Lower leg skin (tissue), 4 donors: ENCODE results near the gene USP17L11. TPM values are rescaled to one million over a fixed set of nuclear protein-coding genes. Genes with fewer than 3 reads are reported as not detected.
"Not testable (repeated sequence)": the region's sequence is repeated elsewhere in the genome, so short reads cannot be mapped to it uniquely, and the experiment has no call there.

Experiments used
- DNase-seq, 2 donors: peaks; one replicate each; pipeline ENCODE4 v3.0.0-alpha.2; 2019; ENCODE audit warnings: low spot score in 2 of 2
- H3K4me3 ChIP-seq: fragments of 200-600 bp; sonication (generic); 2 replicates; pipeline ENCODE4 v1.5.1; 2017; ENCODE audit warnings: mild to moderate bottlenecking, low read depth; ENCODE audit not compliant: poor library complexity, severe bottlenecking
- WGBS, 2 donors: methylation state at CpG; one replicate each; pipeline ENCODE4 v1.1.5; 2018; 5-methylcytosine and 5-hydroxymethylcytosine counted together
- intact Hi-C: fragments of 100-400 bp; cut with DNase I; formaldehyde crosslinking; loops from one replicate; pipeline ENCODE4 v1.15.0; 2023; ENCODE audit warnings: low total_unique reads
- total RNA-seq, 4 donors: library from RNA; depleted of rRNA; stranded (reverse); fragments of >200 nt; gene quantifications; one replicate each; pipeline ENCODE4 v1.1.0, GENCODE V29; 2016

The USP17L11 gene, protein sequence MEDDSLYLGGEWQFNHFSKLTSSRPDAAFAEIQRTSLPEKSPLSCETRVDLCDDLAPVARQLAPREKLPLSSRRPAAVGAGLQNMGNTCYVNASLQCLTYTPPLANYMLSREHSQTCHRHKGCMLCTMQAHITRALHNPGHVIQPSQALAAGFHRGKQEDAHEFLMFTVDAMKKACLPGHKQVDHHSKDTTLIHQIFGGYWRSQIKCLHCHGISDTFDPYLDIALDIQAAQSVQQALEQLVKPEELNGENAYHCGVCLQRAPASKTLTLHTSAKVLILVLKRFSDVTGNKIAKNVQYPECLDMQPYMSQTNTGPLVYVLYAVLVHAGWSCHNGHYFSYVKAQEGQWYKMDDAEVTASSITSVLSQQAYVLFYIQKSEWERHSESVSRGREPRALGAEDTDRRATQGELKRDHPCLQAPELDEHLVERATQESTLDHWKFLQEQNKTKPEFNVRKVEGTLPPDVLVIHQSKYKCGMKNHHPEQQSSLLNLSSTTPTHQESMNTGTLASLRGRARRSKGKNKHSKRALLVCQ
- total RNA-seq = not detected

GRCh38 chr4:9215105-9215504 is at the start of gene USP17L11:
TSS of gene USP17L11 (plus strand) at chr4:9215405. CDS start at chr4:9215405, 0 bp downstream.
- no CpG with 5 or more reads among the region's 14 CpGs for WGBS, 2 donors
- intact Hi-C loops = not testable (repeated sequence)

GRCh38 chr4:9165990-9166389 is 49.2 kb upstream of the USP17L11 start:
- intact Hi-C loops, H3K4me3 ChIP-seq, DNase-seq: not testable (repeated sequence)
- WGBS, 2 donors = no CpG with 5 or more reads among the region's 8 CpGs

More at GRCh38 chr4:9215105-9215504, at the start of gene USP17L11:
- H3K4me3 ChIP-seq, DNase-seq: not testable (repeated sequence)

DNA sequence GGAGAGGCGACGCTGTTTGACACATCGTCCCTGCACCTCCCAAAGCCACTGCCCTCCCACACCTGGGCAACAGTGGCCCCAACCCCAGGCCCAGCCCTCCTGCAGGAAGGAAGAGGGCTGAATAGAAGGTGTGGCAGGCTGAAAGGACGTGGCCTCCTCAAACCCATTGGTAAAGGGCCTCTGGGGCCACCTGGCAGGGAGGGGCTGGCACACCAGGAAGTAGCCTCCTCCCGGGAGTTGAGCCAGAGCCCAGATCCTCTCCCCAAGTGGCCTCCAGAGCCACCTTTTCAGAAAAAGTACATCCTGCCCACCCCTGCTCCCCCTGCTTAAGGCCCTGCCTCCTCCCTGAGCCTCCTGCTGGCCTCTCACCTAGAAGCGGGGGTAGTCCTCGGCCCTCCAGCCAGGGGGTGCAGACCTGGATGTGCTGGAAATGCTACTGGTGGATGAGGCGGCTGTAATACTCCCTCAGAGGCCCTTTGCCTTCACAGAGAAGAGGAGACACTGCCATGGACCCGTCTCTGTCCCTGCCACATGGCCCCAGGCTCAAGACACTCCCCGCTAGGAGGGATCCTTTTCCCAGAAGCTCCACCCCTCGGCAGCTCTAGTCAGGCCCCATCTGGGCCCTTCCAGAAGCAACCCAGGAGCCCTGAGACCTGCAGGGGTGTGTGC is 45.3 kb upstream of the USP17L11 start, which contains the start of gene FAM90A26:
Gene FAM90A26, plus strand, starts transcription at position 619 of the 669 bp plus-strand sequence. CDS start 2,764 bp downstream, outside the sequence.
- intact Hi-C loops, DNase-seq, H3K4me3 ChIP-seq: not testable (repeated sequence)
- WGBS, 2 donors = no CpG with 5 or more reads among the region's 11 CpGs

DNA sequence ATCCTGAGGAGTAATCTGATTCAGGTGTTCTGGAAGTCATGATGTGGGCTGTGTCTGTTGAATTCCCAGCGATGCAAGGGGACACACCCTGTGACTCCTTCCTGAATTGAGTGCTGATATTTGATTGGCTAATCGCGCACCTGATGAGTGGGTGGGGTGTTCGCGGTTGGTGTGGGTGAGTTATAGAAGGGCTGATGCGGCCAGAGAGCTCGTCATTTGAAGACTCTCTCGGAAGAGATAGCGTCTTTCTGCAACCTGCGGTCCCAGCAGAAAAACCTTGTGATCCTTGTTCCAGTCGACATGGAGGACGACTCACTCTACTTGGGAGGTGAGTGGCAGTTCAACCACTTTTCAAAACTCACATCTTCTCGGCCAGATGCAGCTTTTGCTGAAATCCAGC is 4.8 kb upstream of the USP17L11 start, which contains the start of gene USP17L10:
Gene USP17L10, plus strand, starts transcription at position 301 of the 400 bp plus-strand sequence. Its CDS starts 0 bp downstream, at position 301.
- WGBS, 2 donors = 87% methylated on average over 3 of the region's 13 CpGs; no CpG with 5 or more reads in 1 of the 2 donors
- DNase-seq, H3K4me3 ChIP-seq, intact Hi-C loops: not testable (repeated sequence)

DNA sequence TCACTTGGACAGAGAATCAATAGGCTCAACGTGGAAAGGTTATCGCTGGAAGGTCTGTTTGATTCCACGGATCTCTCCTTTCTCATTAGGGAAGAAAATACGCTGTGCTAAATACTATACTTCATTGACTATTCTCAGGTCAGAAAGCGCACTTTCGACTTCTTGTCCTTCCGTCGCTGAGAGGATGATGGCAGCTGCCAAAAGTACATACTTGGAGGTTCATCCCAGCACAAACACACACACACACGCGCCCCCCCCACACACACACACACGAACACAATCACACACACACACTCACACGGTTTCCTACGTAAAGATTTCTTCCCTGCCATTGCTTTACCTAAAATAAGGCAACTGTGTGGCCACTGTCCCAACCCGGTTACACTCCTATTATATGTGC is 504 bp upstream of the USP17L11 start:
- peak in 1 of 2 donors; percentile 49 for DNase-seq
- H3K4me3 ChIP-seq, intact Hi-C loops: not testable (repeated sequence)

DNA sequence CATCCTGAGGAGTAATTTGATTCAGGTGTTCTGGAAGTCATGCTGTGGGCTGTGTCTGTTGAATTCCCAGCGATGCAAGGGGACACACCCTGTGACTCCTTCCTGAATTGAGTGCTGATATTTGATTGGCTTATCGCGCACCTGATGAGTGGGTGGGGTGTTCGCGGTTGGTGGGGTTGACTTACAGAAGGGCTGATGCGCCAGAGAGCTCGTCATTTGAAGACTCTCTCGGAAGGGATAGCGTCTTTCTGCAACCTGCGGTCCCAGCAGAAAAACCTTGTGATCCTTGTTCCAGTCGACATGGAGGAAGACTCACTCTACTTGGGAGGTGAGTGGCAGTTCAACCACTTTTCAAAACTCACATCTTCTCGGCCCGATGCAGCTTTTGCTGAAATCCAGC is 4.6 kb downstream of the USP17L11 start, which contains the start of gene USP17L12:
Gene USP17L12, plus strand, starts transcription at position 301 of the 400 bp plus-strand sequence. Its CDS starts 0 bp downstream, at position 301.
- WGBS, 2 donors = no CpG with 5 or more reads among the region's 13 CpGs
- DNase-seq, H3K4me3 ChIP-seq, intact Hi-C loops: not testable (repeated sequence)

More for the DNA sequence above, 504 bp upstream of the USP17L11 start:
- WGBS, 2 donors = 79 to 81% methylated on average over 10 to 11 of the region's 14 CpGs

DNA sequence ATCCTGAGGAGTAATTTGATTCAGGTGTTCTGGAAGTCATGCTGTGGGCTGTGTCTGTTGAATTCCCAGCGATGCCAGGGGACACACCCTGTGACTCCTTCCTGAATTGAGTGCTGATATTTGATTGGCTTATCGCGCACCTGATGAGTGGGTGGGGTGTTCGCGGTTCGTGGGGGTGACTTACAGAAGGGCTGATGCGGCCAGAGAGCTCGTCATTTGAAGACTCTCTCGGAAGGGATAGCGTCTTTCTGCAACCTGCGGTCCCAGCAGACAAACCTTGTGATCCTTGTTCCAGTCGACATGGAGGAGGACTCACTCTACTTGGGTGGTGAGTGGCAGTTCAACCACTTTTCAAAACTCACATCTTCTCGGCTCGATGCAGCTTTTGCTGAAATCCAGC is 9.4 kb downstream of the USP17L11 start, which contains the start of gene USP17L13:
Gene USP17L13, plus strand, starts transcription at position 301 of the 400 bp plus-strand sequence. Its CDS starts 0 bp downstream, at position 301.
- no CpG with 5 or more reads among the region's 14 CpGs for WGBS, 2 donors
- H3K4me3 ChIP-seq, intact Hi-C loops, DNase-seq: not testable (repeated sequence)

DNA sequence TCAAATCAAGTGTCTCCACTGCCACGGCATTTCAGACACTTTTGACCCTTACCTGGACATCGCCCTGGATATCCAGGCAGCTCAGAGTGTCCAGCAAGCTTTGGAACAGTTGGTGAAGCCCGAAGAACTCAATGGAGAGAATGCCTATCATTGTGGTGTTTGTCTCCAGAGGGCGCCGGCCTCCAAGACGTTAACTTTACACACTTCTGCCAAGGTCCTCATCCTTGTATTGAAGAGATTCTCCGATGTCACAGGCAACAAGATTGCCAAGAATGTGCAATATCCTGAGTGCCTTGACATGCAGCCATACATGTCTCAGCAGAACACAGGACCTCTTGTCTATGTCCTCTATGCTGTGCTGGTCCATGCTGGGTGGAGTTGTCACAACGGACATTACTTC is 15.0 kb downstream of the USP17L11 start:
- peak in 1 of 2 donors; percentile 84 for DNase-seq
- intact Hi-C loops = not testable (repeated sequence)

GRCh38 chr4:9234085-9234484 is 18.9 kb downstream of the USP17L11 start, which contains the start of gene USP17L15:
TSS of gene USP17L15 (plus strand) at chr4:9234385. CDS start at chr4:9234385, 0 bp downstream.
- intact Hi-C loops, DNase-seq, H3K4me3 ChIP-seq: not testable (repeated sequence)
- no CpG with 5 or more reads among the region's 15 CpGs for WGBS, 2 donors

More for the DNA sequence above, 15.0 kb downstream of the USP17L11 start:
- WGBS, 2 donors = 84 to 89% methylated on average over 5 of the region's 8 CpGs
- not testable (repeated sequence) for H3K4me3 ChIP-seq

GRCh38 chr4:9238461-9238860 is 23.3 kb downstream of the USP17L11 start:
- no CpG with 5 or more reads among the region's 12 CpGs for WGBS, 2 donors
- DNase-seq = peak in 1 of 2 donors; percentile 63
- H3K4me3 ChIP-seq, intact Hi-C loops: not testable (repeated sequence)

GRCh38 chr4:9243579-9243978 is 28.4 kb downstream of the USP17L11 start, which contains the start of gene USP17L17:
TSS of gene USP17L17 (plus strand) at chr4:9243879. CDS start at chr4:9243879, 0 bp downstream.
- H3K4me3 ChIP-seq, intact Hi-C loops, DNase-seq: not testable (repeated sequence)
- 91 to 93% methylated on average over 10 to 14 of the region's 14 CpGs for WGBS, 2 donors

DNA sequence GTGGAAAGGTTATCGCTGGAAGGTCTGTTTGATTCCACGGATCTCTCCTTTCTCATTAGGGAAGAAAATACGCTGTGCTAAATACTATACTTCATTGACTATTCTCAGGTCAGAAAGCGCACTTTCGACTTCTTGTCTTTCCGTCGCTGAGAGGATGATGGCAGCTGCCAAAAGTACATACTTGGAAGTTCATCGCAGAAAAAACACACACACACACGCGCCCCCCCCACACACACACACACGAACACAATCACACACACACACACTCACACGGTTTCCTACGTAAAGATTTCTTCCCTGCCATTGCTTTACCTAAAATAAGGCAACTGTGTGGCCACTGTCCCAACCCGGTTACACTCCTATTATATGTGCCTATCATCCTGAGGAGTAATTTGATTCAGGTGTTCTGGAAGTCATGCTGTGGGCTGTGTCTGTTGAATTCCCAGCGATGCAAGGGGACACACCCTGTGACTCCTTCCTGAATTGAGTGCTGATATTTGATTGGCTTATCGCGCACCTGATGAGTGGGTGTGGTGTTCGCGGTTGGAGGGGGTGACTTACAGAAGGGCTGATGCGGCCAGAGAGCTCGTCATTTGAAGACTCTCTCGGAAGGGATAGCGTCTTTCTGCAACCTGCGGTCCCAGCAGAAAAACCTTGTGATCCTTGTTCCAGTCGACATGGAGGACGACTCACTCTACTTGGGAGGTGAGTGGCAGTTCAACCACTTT is 32.9 kb downstream of the USP17L11 start, which contains the start of gene USP17L18:
Gene USP17L18, plus strand, starts transcription at position 678 of the 728 bp plus-strand sequence. Its CDS starts 0 bp downstream, at position 678.
- H3K4me3 ChIP-seq, intact Hi-C loops: not testable (repeated sequence)
- WGBS, 2 donors = 91 to 93% methylated on average over 11 to 14 of the region's 26 CpGs
- peak; percentile 7 to 82 for DNase-seq

- DNase-seq, intact Hi-C loops, H3K4me3 ChIP-seq: not testable (repeated sequence)
- WGBS, 2 donors = no CpG with 5 or more reads among the region's 13 CpGs
These were observed 37.9 kb downstream of the USP17L11 start, which contains the start of gene USP17L19 for GRCh38 chr4:9253078-9253477. TSS of gene USP17L19 (plus strand) at chr4:9253378. CDS start at chr4:9253378, 0 bp downstream.
